GM23338 (cell line): ENCODE measurements around the gene SLC25A25. TPM values are rescaled to one million over a fixed set of nuclear protein-coding genes. Genes with fewer than 3 reads are reported as not detected.
"Not testable (repeated sequence)": the region's sequence is repeated elsewhere in the genome, so short reads cannot be mapped to it uniquely, and the experiment has no call there.

Source experiments
- ATAC-seq: fragments of 200-7000 bp; cut with Tn5 transposase; 3 replicates; pipeline ENCODE4 v1.9.1; 2020
- DNase-seq: peaks from one replicate; pipeline ENCODE4 v3.0.0-alpha.2; 2015; ENCODE audit warnings: low spot score
- H2AFZ ChIP-seq: fragments of 200-600 bp; sonication (generic); 2 replicates; pipeline ENCODE4 v1.8.0; 2016; ENCODE audit warnings: antibody characterized with exemption, mild to moderate bottlenecking, moderate library complexity
- H3F3A ChIP-seq: fragments of 200-600 bp; sonication (generic); replicated peaks from 2 replicates; pipeline ENCODE4 v1.8.0; 2017; ENCODE audit warnings: antibody characterized with exemption, mixed run types, low read depth
- H3K27ac ChIP-seq: fragments of 200-600 bp; sonication (generic); 2 replicates; pipeline ENCODE4 v1.6.1; 2016; ENCODE audit warnings: low read depth
- H3K27me3 ChIP-seq: fragments of 200-600 bp; sonication (generic); 2 replicates; pipeline ENCODE4 v1.8.0; 2016; ENCODE audit warnings: mild to moderate bottlenecking, mixed run types, moderate library complexity; ENCODE audit not compliant: insufficient read depth
- H3K36me3 ChIP-seq: fragments of 200-600 bp; sonication (generic); 2 replicates; pipeline ENCODE4 v1.8.0; 2016; ENCODE audit warnings: mild to moderate bottlenecking; ENCODE audit not compliant: insufficient read depth
- H3K4me1 ChIP-seq: fragments of 200-600 bp; sonication (generic); 2 replicates; pipeline ENCODE4 v1.8.0; 2016; ENCODE audit warnings: mild to moderate bottlenecking, moderate library complexity; ENCODE audit not compliant: insufficient read depth
- H3K4me2 ChIP-seq: fragments of 200-600 bp; sonication (generic); 2 replicates; pipeline ENCODE4 v1.7.1; 2017; ENCODE audit warnings: mixed run types
- H3K4me3 ChIP-seq: fragments of 200-600 bp; sonication (generic); 2 replicates; pipeline ENCODE4 v1.6.1; 2016; ENCODE audit warnings: mixed run types
- H3K79me2 ChIP-seq: fragments of 200-600 bp; sonication (generic); replicated peaks from 2 replicates; pipeline ENCODE4 v1.8.0; 2017; ENCODE audit warnings: mild to moderate bottlenecking; ENCODE audit not compliant: insufficient read depth
- H3K9me2 ChIP-seq: fragments of 200-600 bp; sonication (generic); 2 replicates; pipeline ENCODE4 v1.8.0; 2017; ENCODE audit not compliant: insufficient read depth
- H4K20me1 ChIP-seq: fragments of 200-600 bp; sonication (generic); replicated peaks from 2 replicates; pipeline ENCODE4 v1.8.0; 2017; ENCODE audit warnings: mild to moderate bottlenecking; ENCODE audit not compliant: insufficient read depth
- H3K27ac Mint-ChIP-seq: 2 replicates; pipeline ENCODE4 v1.8.0; 2020; ENCODE audit warnings: inconsistent platforms, mild to moderate bottlenecking, moderate library complexity, mixed read lengths
- H3K27me3 Mint-ChIP-seq: 3 replicates; pipeline ENCODE4 v1.8.0; 2022; ENCODE audit warnings: low read depth, mild to moderate bottlenecking, moderate library complexity, mixed read lengths, inconsistent platforms; ENCODE audit not compliant: insufficient read depth, poor library complexity
- H3K36me3 Mint-ChIP-seq: 3 replicates; pipeline ENCODE4 v1.8.0; 2021; ENCODE audit warnings: low read depth, mild to moderate bottlenecking, inconsistent platforms, moderate library complexity, mixed read lengths
- H3K4me1 Mint-ChIP-seq: 3 replicates; pipeline ENCODE4 v1.8.0; 2020; ENCODE audit warnings: mild to moderate bottlenecking, inconsistent platforms, mixed read lengths
- H3K4me3 Mint-ChIP-seq: 3 replicates; pipeline ENCODE4 v1.8.0; 2021; ENCODE audit warnings: moderate library complexity, mild to moderate bottlenecking, inconsistent platforms, mixed read lengths
- H3K9me3 Mint-ChIP-seq: 3 replicates; pipeline ENCODE4 v1.8.0; 2020; ENCODE audit warnings: moderate library complexity, mild to moderate bottlenecking, inconsistent platforms, mixed read lengths
- ETS1 ChIP-seq: IDR thresholded peaks from 2 replicates; pipeline ENCODE4 v1.6.1; 2016; ENCODE audit warnings: antibody characterized with exemption
- EZH2phosphoT487 ChIP-seq: fragments of 200-600 bp; sonication (generic); IDR thresholded peaks from one replicate; pipeline ENCODE4 v1.8.1; 2018; ENCODE audit warnings: antibody characterized with exemption; ENCODE audit not compliant: unreplicated experiment
- NANOG ChIP-seq: IDR thresholded peaks from 2 replicates; pipeline ENCODE4 v1.6.1; 2016; ENCODE audit warnings: antibody characterized with exemption, borderline replicate concordance
- POLR2AphosphoS5 ChIP-seq: IDR thresholded peaks from 2 replicates; pipeline ENCODE4 v1.6.1; 2016; ENCODE audit warnings: antibody characterized with exemption, low read depth
- REST ChIP-seq: IDR thresholded peaks from one replicate; pipeline ENCODE4 v1.6.1; 2018; ENCODE audit warnings: antibody characterized with exemption; ENCODE audit not compliant: unreplicated experiment
- STAT1 ChIP-seq: IDR thresholded peaks from one replicate; pipeline ENCODE4 v1.6.1; 2016; ENCODE audit warnings: antibody characterized with exemption; ENCODE audit not compliant: unreplicated experiment
- ZNF114 ChIP-seq: fragments of 250-450 bp; sonication (Bioruptor Pico); IDR thresholded peaks from 2 replicates; pipeline ENCODE4 v1.5.0; 2020; ENCODE audit warnings: mild to moderate bottlenecking, moderate library complexity
- ZNF331 ChIP-seq: fragments of 250-450 bp; sonication (Bioruptor Pico); IDR thresholded peaks from 2 replicates; pipeline ENCODE4 v1.5.0; 2020; ENCODE audit warnings: low read depth, mild to moderate bottlenecking, moderate library complexity
- polyA plus RNA-seq: library from polyadenylated mRNA; unstranded; fragments of >200 nt; fragmentation: Nextera tagmentation; extraction: Ambion mirVana; gene quantifications from 2 replicates; pipeline ENCODE4 v1.2.1, GENCODE V29; 2016
- total RNA-seq: library from RNA; depleted of rRNA; stranded (reverse); fragments of >200 nt; shearing (Covaris generic); gene quantifications from 2 replicates; pipeline ENCODE4 v1.2.3, GENCODE V29; 2014
- TF ChIP-seq, protein P1 (sequence below): fragments of 250-450 bp; sonication (Bioruptor Pico); IDR thresholded peaks from 2 replicates; pipeline ENCODE4 v1.5.0; 2020; ENCODE audit warnings: mild to moderate bottlenecking, moderate library complexity

SLC25A25 gene
- total and polyA plus RNA-seq, 2 experiments from 2014 or later = 7.1 to 27.0 TPM

GRCh38 chr9:128071475-128071874 is 3.4 kb downstream of the SLC25A25 start:
- ATAC-seq = not testable (repeated sequence)

GRCh38 chr9:128072144-128073021 is 4.4 kb downstream of the SLC25A25 start:
- Mint-ChIP-seq H3K4me3 (peak overlapping the region; percentile 27; the same call in 1 of the 3 replicates), H3K36me3 (peaks cover 5% of the 10 kb centered on the region; the same call in 2 of the 3 replicates), H3K4me1 (peaks cover 33% of the 10 kb centered on the region), H3K9me3 (no peaks in the 10 kb centered on the region), H3K27me3 (peaks cover 5% of the 10 kb centered on the region), H3K27ac (peak overlapping the region; percentile 85)
- peaks cover 25% of the 10 kb centered on the region for H3K4me1 ChIP-seq
- ATAC-seq = no peak
- H3K27ac ChIP-seq = peak overlapping the region; percentile 74
- 0 out of 2 replicates have a peak, but pooled peaks cover 5% of the 10 kb centered on the region for H4K20me1 ChIP-seq
- peak overlapping the region; percentile 73 for H3K4me2 ChIP-seq
- H3K4me3 ChIP-seq = peak overlapping the region; percentile 39
- DNase-seq = no peak
- no peaks in the 10 kb centered on the region for H3K9me2 ChIP-seq
- peaks cover 83% of the 10 kb centered on the region for H3K79me2 ChIP-seq
- no peaks in the 10 kb centered on the region for H3K36me3 ChIP-seq
- H2AFZ ChIP-seq = no peak overlapping the region
- H3K27me3 ChIP-seq = no peaks in the 10 kb centered on the region
- H3F3A ChIP-seq = peaks cover 7% of the 10 kb centered on the region; the same call in 1 of the 2 replicates
- TF ChIP-seq, protein P1, sequence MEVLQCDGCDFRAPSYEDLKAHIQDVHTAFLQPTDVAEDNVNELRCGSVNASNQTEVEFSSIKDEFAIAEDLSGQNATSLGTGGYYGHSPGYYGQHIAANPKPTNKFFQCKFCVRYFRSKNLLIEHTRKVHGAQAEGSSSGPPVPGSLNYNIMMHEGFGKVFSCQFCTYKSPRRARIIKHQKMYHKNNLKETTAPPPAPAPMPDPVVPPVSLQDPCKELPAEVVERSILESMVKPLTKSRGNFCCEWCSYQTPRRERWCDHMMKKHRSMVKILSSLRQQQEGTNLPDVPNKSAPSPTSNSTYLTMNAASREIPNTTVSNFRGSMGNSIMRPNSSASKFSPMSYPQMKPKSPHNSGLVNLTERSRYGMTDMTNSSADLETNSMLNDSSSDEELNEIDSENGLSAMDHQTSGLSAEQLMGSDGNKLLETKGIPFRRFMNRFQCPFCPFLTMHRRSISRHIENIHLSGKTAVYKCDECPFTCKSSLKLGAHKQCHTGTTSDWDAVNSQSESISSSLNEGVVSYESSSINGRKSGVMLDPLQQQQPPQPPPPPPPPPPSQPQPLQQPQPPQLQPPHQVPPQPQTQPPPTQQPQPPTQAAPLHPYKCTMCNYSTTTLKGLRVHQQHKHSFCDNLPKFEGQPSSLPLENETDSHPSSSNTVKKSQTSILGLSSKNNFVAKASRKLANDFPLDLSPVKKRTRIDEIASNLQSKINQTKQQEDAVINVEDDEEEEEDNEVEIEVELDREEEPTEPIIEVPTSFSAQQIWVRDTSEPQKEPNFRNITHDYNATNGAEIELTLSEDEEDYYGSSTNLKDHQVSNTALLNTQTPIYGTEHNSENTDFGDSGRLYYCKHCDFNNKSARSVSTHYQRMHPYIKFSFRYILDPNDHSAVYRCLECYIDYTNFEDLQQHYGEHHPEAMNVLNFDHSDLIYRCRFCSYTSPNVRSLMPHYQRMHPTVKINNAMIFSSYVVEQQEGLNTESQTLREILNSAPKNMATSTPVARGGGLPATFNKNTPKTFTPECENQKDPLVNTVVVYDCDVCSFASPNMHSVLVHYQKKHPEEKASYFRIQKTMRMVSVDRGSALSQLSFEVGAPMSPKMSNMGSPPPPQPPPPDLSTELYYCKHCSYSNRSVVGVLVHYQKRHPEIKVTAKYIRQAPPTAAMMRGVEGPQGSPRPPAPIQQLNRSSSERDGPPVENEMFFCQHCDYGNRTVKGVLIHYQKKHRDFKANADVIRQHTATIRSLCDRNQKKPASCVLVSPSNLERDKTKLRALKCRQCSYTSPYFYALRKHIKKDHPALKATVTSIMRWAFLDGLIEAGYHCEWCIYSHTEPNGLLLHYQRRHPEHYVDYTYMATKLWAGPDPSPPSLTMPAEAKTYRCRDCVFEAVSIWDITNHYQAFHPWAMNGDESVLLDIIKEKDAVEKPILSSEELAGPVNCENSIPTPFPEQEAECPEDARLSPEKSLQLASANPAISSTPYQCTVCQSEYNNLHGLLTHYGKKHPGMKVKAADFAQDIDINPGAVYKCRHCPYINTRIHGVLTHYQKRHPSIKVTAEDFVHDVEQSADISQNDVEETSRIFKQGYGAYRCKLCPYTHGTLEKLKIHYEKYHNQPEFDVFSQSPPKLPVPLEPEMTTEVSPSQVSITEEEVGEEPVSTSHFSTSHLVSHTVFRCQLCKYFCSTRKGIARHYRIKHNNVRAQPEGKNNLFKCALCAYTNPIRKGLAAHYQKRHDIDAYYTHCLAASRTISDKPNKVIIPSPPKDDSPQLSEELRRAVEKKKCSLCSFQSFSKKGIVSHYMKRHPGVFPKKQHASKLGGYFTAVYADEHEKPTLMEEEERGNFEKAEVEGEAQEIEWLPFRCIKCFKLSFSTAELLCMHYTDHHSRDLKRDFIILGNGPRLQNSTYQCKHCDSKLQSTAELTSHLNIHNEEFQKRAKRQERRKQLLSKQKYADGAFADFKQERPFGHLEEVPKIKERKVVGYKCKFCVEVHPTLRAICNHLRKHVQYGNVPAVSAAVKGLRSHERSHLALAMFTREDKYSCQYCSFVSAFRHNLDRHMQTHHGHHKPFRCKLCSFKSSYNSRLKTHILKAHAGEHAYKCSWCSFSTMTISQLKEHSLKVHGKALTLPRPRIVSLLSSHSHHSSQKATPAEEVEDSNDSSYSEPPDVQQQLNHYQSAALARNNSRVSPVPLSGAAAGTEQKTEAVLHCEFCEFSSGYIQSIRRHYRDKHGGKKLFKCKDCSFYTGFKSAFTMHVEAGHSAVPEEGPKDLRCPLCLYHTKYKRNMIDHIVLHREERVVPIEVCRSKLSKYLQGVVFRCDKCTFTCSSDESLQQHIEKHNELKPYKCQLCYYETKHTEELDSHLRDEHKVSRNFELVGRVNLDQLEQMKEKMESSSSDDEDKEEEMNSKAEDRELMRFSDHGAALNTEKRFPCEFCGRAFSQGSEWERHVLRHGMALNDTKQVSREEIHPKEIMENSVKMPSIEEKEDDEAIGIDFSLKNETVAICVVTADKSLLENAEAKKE (CRISPR knock-in tag) = no peak
- TF ChIP-seq POLR2AphosphoS5 (no peak), ZNF331 (CRISPR knock-in tag) (no peak), EZH2phosphoT487 (no peak), REST (no peak), STAT1 (no peak), ZNF114 (CRISPR knock-in tag) (no peak), ETS1 (no peak), NANOG (no peak)

More at GRCh38 chr9:128071475-128071874, 3.4 kb downstream of the SLC25A25 start:
- not testable (repeated sequence) for H3K9me2 ChIP-seq, H3K27me3 ChIP-seq, H3K27me3 Mint-ChIP-seq, H3K36me3 Mint-ChIP-seq, H3K4me3 Mint-ChIP-seq, H3F3A ChIP-seq, H3K36me3 ChIP-seq, H3K9me3 Mint-ChIP-seq, H2AFZ ChIP-seq, DNase-seq, H3K4me3 ChIP-seq, H4K20me1 ChIP-seq
- H3K4me1 ChIP-seq = peaks cover 25% of the 10 kb centered on the region
- H3K79me2 ChIP-seq = peaks cover 74% of the 10 kb centered on the region
- peak overlapping the region; percentile 74 for H3K27ac ChIP-seq
- peak overlapping the region; percentile 85; the same call in 1 of the 2 replicates for H3K27ac Mint-ChIP-seq
- peak overlapping the region; percentile 73 for H3K4me2 ChIP-seq
- peaks cover 33% of the 10 kb centered on the region for H3K4me1 Mint-ChIP-seq
